Stimulated activated CD4-positive, alpha-beta T cell treated with anti-CD3 and anti-CD28 coated beads, Interleukin-4, amount 100 ng/mL, for 4 hours (primary cell): ENCODE measurements around the gene RALA.
"Not testable (repeated sequence)": the region's sequence is repeated elsewhere in the genome, so short reads cannot be mapped to it uniquely, and the experiment has no call there.

Experiments used
- DNase-seq, 2 experiments: peaks; one replicate each; pipeline ENCODE4 v3.0.0-alpha.2; 2020

RALA gene

GRCh38 chr7:39650676-39651075 is 27.3 kb downstream of the RALA start:
- DNase-seq = no peak

- no peak for DNase-seq
Measured at GRCh38 chr7:39651265-39651664, 27.9 kb downstream of the RALA start.

- DNase-seq = no peak
Measured at GRCh38 chr7:39656415-39656814, 33.0 kb downstream of the RALA start.

- DNase-seq = no peak
Measured at GRCh38 chr7:39659356-39660013, 36.1 kb downstream of the RALA start.

GRCh38 chr7:39661960-39662359 is 38.6 kb downstream of the RALA start:
- DNase-seq = no peak

GRCh38 chr7:39663263-39663662 is 39.9 kb downstream of the RALA start:
- DNase-seq = no peak

GRCh38 chr7:39664057-39664456 is 40.7 kb downstream of the RALA start:
- DNase-seq = no peak

GRCh38 chr7:39664585-39664984 is 41.2 kb downstream of the RALA start:
- DNase-seq = no peak

- DNase-seq = no peak
Measured at GRCh38 chr7:39666562-39666961, 43.2 kb downstream of the RALA start.

GRCh38 chr7:39667341-39667923 is 44.1 kb downstream of the RALA start:
- no peak for DNase-seq

- not testable (repeated sequence) for DNase-seq
Measured at GRCh38 chr7:39668280-39668679, 44.9 kb downstream of the RALA start.

- no peak for DNase-seq
Measured at GRCh38 chr7:39670052-39670451, 46.7 kb downstream of the RALA start.

GRCh38 chr7:39670934-39671333 is 47.6 kb downstream of the RALA start:
- no peak for DNase-seq

GRCh38 chr7:39672176-39672575 is 48.8 kb downstream of the RALA start:
- DNase-seq = no peak

GRCh38 chr7:39673868-39674267 is 50.5 kb downstream of the RALA start:
- DNase-seq = no peak

- DNase-seq = no peak
Measured at GRCh38 chr7:39674406-39674805, 51.0 kb downstream of the RALA start.

- DNase-seq = no peak
Measured at GRCh38 chr7:39676346-39676745, 53.0 kb downstream of the RALA start.

GRCh38 chr7:39678930-39679709 is 55.7 kb downstream of the RALA start:
- no peak for DNase-seq

GRCh38 chr7:39679874-39680273 is 56.5 kb downstream of the RALA start:
- DNase-seq = not testable (repeated sequence)

GRCh38 chr7:39681887-39682441 is 58.6 kb downstream of the RALA start:
- DNase-seq = no peak

GRCh38 chr7:39683216-39683845 is 60.0 kb downstream of the RALA start:
- DNase-seq = no peak

GRCh38 chr7:39686261-39686924 is 63.0 kb downstream of the RALA start:
- DNase-seq = no peak
